NCI-H2196 treated with DMSO at 0.1 percent for 48 hours (cell line): Measurements from ENCODE around the gene SHISAL2B.
"Not testable (repeated sequence)": the region's sequence is repeated elsewhere in the genome, so short reads cannot be mapped to it uniquely, and the experiment has no call there.

Source experiments
- DNase-seq: peaks from one replicate; lab custom pipeline; 2025; ENCODE audit not compliant: unreplicated experiment; lab: John Stamatoyannopoulos, UW

SHISAL2B gene

GRCh38 chr5:64690417-64691151 is at the start of gene SHISAL2B:
SHISAL2B (plus strand) TSS chr5:64690503; CDS start chr5:64690624, 121 bp downstream.
- DNase-seq: no peak

GRCh38 chr5:64644831-64645230 is 45.5 kb upstream of the SHISAL2B start:
- DNase-seq: no peak

- no peak for DNase-seq
Observed at GRCh38 chr5:64646169-64646568, 44.1 kb upstream of the SHISAL2B start.

GRCh38 chr5:64649512-64649911 is 40.8 kb upstream of the SHISAL2B start:
- DNase-seq: no peak

GRCh38 chr5:64653766-64654560 is 36.3 kb upstream of the SHISAL2B start:
- DNase-seq: no peak

- no peak for DNase-seq
Observed at GRCh38 chr5:64654561-64654938, 35.8 kb upstream of the SHISAL2B start.

- DNase-seq: no peak
Observed at GRCh38 chr5:64655596-64655995, 34.7 kb upstream of the SHISAL2B start.

GRCh38 chr5:64659289-64659688 is 31.0 kb upstream of the SHISAL2B start:
- no peak for DNase-seq

- DNase-seq: not testable (repeated sequence)
Observed at GRCh38 chr5:64663181-64663580, 27.1 kb upstream of the SHISAL2B start.

- no peak for DNase-seq
Observed at GRCh38 chr5:64665243-64665642, 25.1 kb upstream of the SHISAL2B start.

GRCh38 chr5:64666078-64666477 is 24.2 kb upstream of the SHISAL2B start:
- DNase-seq: no peak

- no peak for DNase-seq
Observed at GRCh38 chr5:64667068-64667467, 23.2 kb upstream of the SHISAL2B start.

GRCh38 chr5:64670277-64670676 is 20.0 kb upstream of the SHISAL2B start:
- no peak for DNase-seq

- DNase-seq: no peak
Observed at GRCh38 chr5:64671678-64672077, 18.6 kb upstream of the SHISAL2B start.

- no peak for DNase-seq
Observed at GRCh38 chr5:64678374-64678773, 11.9 kb upstream of the SHISAL2B start.

- DNase-seq: no peak
Observed at GRCh38 chr5:64680289-64680688, 10.0 kb upstream of the SHISAL2B start.

- no peak for DNase-seq
Observed at GRCh38 chr5:64682608-64683007, 7.7 kb upstream of the SHISAL2B start.

- no peak for DNase-seq
Observed at GRCh38 chr5:64685866-64686265, 4.4 kb upstream of the SHISAL2B start.

- no peak for DNase-seq
Observed at GRCh38 chr5:64688391-64688790, 1.9 kb upstream of the SHISAL2B start.

- DNase-seq: no peak
Observed at GRCh38 chr5:64688965-64689364, 1.3 kb upstream of the SHISAL2B start.

GRCh38 chr5:64690104-64690416 is 243 bp upstream of the SHISAL2B start:
- DNase-seq: no peak

GRCh38 chr5:64691291-64691690 is 988 bp downstream of the SHISAL2B start:
- no peak for DNase-seq

- no peak for DNase-seq
Observed at GRCh38 chr5:64693636-64694035, 3.3 kb downstream of the SHISAL2B start.
